ENCODE measurements around the gene ERO1A. TPM values are rescaled to one million over a fixed set of nuclear protein-coding genes. Genes with fewer than 3 reads are reported as not detected.

The ERO1A gene
- total RNA-seq, 1 donor from 2014 or later: 25.8 TPM

GRCh38 chr14:52661314-52661713, 34.0 kb downstream of the ERO1A start:
- Mint-ChIP-seq H3K27me3 (ENCODE audit: unreplicated experiment) (no peaks in the 10 kb centered on the region), H3K4me3 (ENCODE audit: unreplicated experiment) (no peak overlapping the region), H3K4me1 (ENCODE audit: low read depth, unreplicated experiment) (no peaks in the 10 kb centered on the region), H3K9me3 (ENCODE audit: unreplicated experiment) (no peaks in the 10 kb centered on the region), H3K36me3 (ENCODE audit: unreplicated experiment) (no peaks in the 10 kb centered on the region), H3K27ac (ENCODE audit: unreplicated experiment) (no peak overlapping the region)
- no peak for DNase-seq
- no peak for TF ChIP-seq CTCF (IDR thresholded peaks at IDR 0.05; ENCODE audit: partially characterized antibody, unreplicated experiment)

- H3K4me1 Mint-ChIP-seq (ENCODE audit: low read depth, unreplicated experiment): no peaks in the 10 kb centered on the region
- H3K4me3 Mint-ChIP-seq (ENCODE audit: unreplicated experiment): no peak overlapping the region
- H3K9me3 Mint-ChIP-seq (ENCODE audit: unreplicated experiment): no peaks in the 10 kb centered on the region
- no peak overlapping the region for H3K27ac Mint-ChIP-seq (ENCODE audit: unreplicated experiment)
- H3K27me3 Mint-ChIP-seq (ENCODE audit: unreplicated experiment): no peaks in the 10 kb centered on the region
- no peaks in the 10 kb centered on the region for H3K36me3 Mint-ChIP-seq (ENCODE audit: unreplicated experiment)
- no peak for TF ChIP-seq CTCF (IDR thresholded peaks at IDR 0.05; ENCODE audit: partially characterized antibody, unreplicated experiment)
- DNase-seq: no peak
Measured at GRCh38 chr14:52660832-52661231, 34.5 kb downstream of the ERO1A start.

- H3K9me3 Mint-ChIP-seq (ENCODE audit: unreplicated experiment): no peaks in the 10 kb centered on the region
- H3K36me3 Mint-ChIP-seq (ENCODE audit: unreplicated experiment): no peaks in the 10 kb centered on the region
- H3K27ac Mint-ChIP-seq (ENCODE audit: unreplicated experiment): no peak overlapping the region
- H3K27me3 Mint-ChIP-seq (ENCODE audit: unreplicated experiment): no peaks in the 10 kb centered on the region
- TF ChIP-seq CTCF (IDR thresholded peaks at IDR 0.05; ENCODE audit: partially characterized antibody, unreplicated experiment): no peak
- H3K4me3 Mint-ChIP-seq (ENCODE audit: unreplicated experiment): no peak overlapping the region
- no peak for DNase-seq
- no peaks in the 10 kb centered on the region for H3K4me1 Mint-ChIP-seq (ENCODE audit: low read depth, unreplicated experiment)
Measured at GRCh38 chr14:52660325-52660724, 35.0 kb downstream of the ERO1A start.

GRCh38 chr14:52656905-52657304, 38.5 kb downstream of the ERO1A start:
- no peaks in the 10 kb centered on the region for H3K9me3 Mint-ChIP-seq (ENCODE audit: unreplicated experiment)
- no peaks in the 10 kb centered on the region for H3K4me1 Mint-ChIP-seq (ENCODE audit: low read depth, unreplicated experiment)
- TF ChIP-seq CTCF (IDR thresholded peaks at IDR 0.05; ENCODE audit: partially characterized antibody, unreplicated experiment): no peak
- H3K4me3 Mint-ChIP-seq (ENCODE audit: unreplicated experiment): no peak overlapping the region
- H3K27ac Mint-ChIP-seq (ENCODE audit: unreplicated experiment): no peak overlapping the region
- no peak for DNase-seq
- H3K36me3 Mint-ChIP-seq (ENCODE audit: unreplicated experiment): no peaks in the 10 kb centered on the region
- no peaks in the 10 kb centered on the region for H3K27me3 Mint-ChIP-seq (ENCODE audit: unreplicated experiment)

GRCh38 chr14:52650774-52651173, 44.6 kb downstream of the ERO1A start:
- H3K4me1 Mint-ChIP-seq (ENCODE audit: low read depth, unreplicated experiment): no peaks in the 10 kb centered on the region
- H3K27ac Mint-ChIP-seq (ENCODE audit: unreplicated experiment): no peak overlapping the region
- H3K36me3 Mint-ChIP-seq (ENCODE audit: unreplicated experiment): no peaks in the 10 kb centered on the region
- no peaks in the 10 kb centered on the region for H3K9me3 Mint-ChIP-seq (ENCODE audit: unreplicated experiment)
- no peaks in the 10 kb centered on the region for H3K27me3 Mint-ChIP-seq (ENCODE audit: unreplicated experiment)
- no peak for TF ChIP-seq CTCF (IDR thresholded peaks at IDR 0.05; ENCODE audit: partially characterized antibody, unreplicated experiment)
- no peak for DNase-seq
- no peak overlapping the region for H3K4me3 Mint-ChIP-seq (ENCODE audit: unreplicated experiment)
